Measurements from ENCODE around the gene PACRG.

GRCh38 chr6:162934844-162935243, 207.1 kb downstream of the PACRG start:
- TF ChIP-seq YY1 (IDR thresholded peaks at IDR 0.05; ENCODE audit: insufficient read depth, insufficient read length) (no peak), ZNF274 (IDR thresholded peaks at IDR 0.05; ENCODE audit: low read depth, low read length) (no peak)

Data from NT2/D1 (cell line).